IMR-90 (cell line): ENCODE results near the gene RABL2A.
"Not testable (repeated sequence)": the region's sequence is repeated elsewhere in the genome, so short reads cannot be mapped to it uniquely, and the experiment has no call there.

Experiments
- FOS ChIP-seq: fragments of 150-350 bp; IDR thresholded peaks from 2 replicates; pipeline ENCODE4 v1.6.1; 2016; ENCODE audit warnings: low read depth, low read length
- POLR2A ChIP-seq: IDR thresholded peaks from 2 replicates; pipeline ENCODE4 v1.6.1; 2012; ENCODE audit warnings: mild to moderate bottlenecking, low read depth, low read length
- TF ChIP-seq, protein P1 (sequence below): conservative IDR thresholded peaks from 2 replicates; pipeline ENCODE4 v1.5.1; 2012; ENCODE audit warnings: mild to moderate bottlenecking, low read depth, low read length, improper control_type of control experiment

DNA sequence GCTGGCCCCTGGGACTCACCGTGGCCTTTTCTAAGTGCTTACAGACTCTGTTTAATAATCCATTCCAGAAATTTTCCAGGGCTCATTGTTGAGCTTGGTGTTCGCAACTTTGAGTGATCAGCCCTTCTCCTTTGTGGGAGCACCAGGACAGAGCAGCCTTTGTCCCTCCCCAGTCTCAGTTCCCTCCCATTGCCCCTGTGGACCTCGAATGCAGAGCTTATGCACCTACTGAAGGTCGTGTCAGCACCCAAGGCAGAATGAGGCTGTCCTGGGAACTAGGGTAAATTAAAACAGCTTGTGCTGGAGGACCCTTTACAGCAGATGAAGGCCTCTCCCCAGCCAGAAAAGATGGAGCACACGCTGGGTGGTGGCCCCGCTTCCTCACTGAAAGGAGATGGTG lies 33.8 kb upstream of the RABL2A start:
- TF ChIP-seq, protein P1, sequence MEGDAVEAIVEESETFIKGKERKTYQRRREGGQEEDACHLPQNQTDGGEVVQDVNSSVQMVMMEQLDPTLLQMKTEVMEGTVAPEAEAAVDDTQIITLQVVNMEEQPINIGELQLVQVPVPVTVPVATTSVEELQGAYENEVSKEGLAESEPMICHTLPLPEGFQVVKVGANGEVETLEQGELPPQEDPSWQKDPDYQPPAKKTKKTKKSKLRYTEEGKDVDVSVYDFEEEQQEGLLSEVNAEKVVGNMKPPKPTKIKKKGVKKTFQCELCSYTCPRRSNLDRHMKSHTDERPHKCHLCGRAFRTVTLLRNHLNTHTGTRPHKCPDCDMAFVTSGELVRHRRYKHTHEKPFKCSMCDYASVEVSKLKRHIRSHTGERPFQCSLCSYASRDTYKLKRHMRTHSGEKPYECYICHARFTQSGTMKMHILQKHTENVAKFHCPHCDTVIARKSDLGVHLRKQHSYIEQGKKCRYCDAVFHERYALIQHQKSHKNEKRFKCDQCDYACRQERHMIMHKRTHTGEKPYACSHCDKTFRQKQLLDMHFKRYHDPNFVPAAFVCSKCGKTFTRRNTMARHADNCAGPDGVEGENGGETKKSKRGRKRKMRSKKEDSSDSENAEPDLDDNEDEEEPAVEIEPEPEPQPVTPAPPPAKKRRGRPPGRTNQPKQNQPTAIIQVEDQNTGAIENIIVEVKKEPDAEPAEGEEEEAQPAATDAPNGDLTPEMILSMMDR, result not testable (repeated sequence)
- TF ChIP-seq FOS, POLR2A: not testable (repeated sequence)
